Left ventricle myocardium inferior (tissue), 1 donor: Measurements from ENCODE around the gene BLTP2. TPM values are rescaled to one million over a fixed set of nuclear protein-coding genes. Genes with fewer than 3 reads are reported as not detected.
"Not testable (repeated sequence)": the region's sequence is repeated elsewhere in the genome, so short reads cannot be mapped to it uniquely, and the experiment has no call there.

Source experiments
- DNase-seq: peaks from one replicate; pipeline ENCODE4 v3.0.0-alpha.2; 2020
- H3K27ac ChIP-seq: fragments of 200-600 bp; replicated peaks from 2 replicates; pipeline ENCODE4 v1.8.0; 2021
- H3K27me3 ChIP-seq: fragments of 200-600 bp; 2 replicates; pipeline ENCODE4 v1.8.0; 2021; ENCODE audit warnings: low read depth
- H3K36me3 ChIP-seq: fragments of 200-600 bp; 2 replicates; pipeline ENCODE4 v1.8.0; 2021
- H3K4me1 ChIP-seq: fragments of 200-600 bp; 2 replicates; pipeline ENCODE4 v1.8.0; 2021
- H3K4me3 ChIP-seq: fragments of 200-600 bp; 2 replicates; pipeline ENCODE4 v1.8.0; 2021; ENCODE audit warnings: mild to moderate bottlenecking, moderate library complexity
- H3K9me3 ChIP-seq: fragments of 200-600 bp; replicated peaks from 2 replicates; pipeline ENCODE4 v1.8.0; 2021
- intact Hi-C: fragments of 100-400 bp; cut with micrococcal nuclease; formaldehyde crosslinking; loops from one replicate; pipeline ENCODE4 v1.11.0; 2022
- total RNA-seq: library from RNA; stranded (reverse); fragmentation: NEBNext Ultra II Directional; extraction: Animal tissue kit (Norgen Biotek cat#: 25700); gene quantifications from one replicate; pipeline ENCODE4 v1.2.1, GENCODE V29; 2021
- TF ChIP-seq, protein P1 (sequence below): fragments of 200-600 bp; IDR thresholded peaks from 2 replicates; pipeline ENCODE4 v1.8.0; 2021; ENCODE audit warnings: antibody characterized with exemption, mild to moderate bottlenecking, borderline replicate concordance
- donor health status: DM: no; HTN: yes; CAD: no; lungs with severe emphysema.

Gene BLTP2
- total RNA-seq, 1 donor from 2014 or later = 71.3 TPM

GRCh38 chr17:28667870-28668269, 22.9 kb upstream of the BLTP2 start:
- Histone ChIP-seq H3K27me3 (no peaks in the 10 kb centered on the region), H3K9me3 (no peaks in the 10 kb centered on the region), H3K4me1 (peaks cover 49% of the 10 kb centered on the region), H3K36me3 (peaks cover 39% of the 10 kb centered on the region), H3K27ac (no peak overlapping the region), H3K4me3 (no peak overlapping the region)
- TF ChIP-seq, protein P1, sequence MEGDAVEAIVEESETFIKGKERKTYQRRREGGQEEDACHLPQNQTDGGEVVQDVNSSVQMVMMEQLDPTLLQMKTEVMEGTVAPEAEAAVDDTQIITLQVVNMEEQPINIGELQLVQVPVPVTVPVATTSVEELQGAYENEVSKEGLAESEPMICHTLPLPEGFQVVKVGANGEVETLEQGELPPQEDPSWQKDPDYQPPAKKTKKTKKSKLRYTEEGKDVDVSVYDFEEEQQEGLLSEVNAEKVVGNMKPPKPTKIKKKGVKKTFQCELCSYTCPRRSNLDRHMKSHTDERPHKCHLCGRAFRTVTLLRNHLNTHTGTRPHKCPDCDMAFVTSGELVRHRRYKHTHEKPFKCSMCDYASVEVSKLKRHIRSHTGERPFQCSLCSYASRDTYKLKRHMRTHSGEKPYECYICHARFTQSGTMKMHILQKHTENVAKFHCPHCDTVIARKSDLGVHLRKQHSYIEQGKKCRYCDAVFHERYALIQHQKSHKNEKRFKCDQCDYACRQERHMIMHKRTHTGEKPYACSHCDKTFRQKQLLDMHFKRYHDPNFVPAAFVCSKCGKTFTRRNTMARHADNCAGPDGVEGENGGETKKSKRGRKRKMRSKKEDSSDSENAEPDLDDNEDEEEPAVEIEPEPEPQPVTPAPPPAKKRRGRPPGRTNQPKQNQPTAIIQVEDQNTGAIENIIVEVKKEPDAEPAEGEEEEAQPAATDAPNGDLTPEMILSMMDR = no peak
- intact Hi-C loops = no loop called here
- DNase-seq = no peak

GRCh38 chr17:28665994-28666393, 21.0 kb upstream of the BLTP2 start:
- Histone ChIP-seq H3K4me1 (peaks cover 66% of the 10 kb centered on the region), H3K4me3 (no peak overlapping the region), H3K36me3 (peaks cover 20% of the 10 kb centered on the region), H3K9me3 (no peaks in the 10 kb centered on the region), H3K27ac (no peak overlapping the region), H3K27me3 (no peaks in the 10 kb centered on the region)
- intact Hi-C loops = no loop called here
- TF ChIP-seq, protein P1 = no peak
- DNase-seq = no peak

DNA sequence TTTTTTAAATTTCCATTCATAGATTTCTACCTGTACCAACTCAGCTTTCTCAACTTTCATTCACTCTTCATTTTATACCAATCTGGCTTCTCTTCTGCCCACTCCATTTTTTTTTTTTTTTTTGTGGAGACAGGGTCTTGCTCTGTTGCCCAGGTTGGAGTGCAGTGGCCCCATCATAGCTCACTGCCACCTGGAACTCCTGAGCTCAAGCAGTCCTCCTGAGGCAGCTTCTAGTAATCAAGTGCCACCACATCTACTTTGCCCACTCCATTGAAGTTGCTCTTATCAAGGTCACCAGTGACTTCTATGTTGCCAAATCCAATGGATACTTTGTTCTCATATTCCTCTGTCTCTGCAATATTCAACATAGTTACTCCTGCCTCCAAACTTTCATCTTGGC, 18.8 kb upstream of the BLTP2 start:
- H3K36me3 ChIP-seq = peaks cover 20% of the 10 kb centered on the region

DNA sequence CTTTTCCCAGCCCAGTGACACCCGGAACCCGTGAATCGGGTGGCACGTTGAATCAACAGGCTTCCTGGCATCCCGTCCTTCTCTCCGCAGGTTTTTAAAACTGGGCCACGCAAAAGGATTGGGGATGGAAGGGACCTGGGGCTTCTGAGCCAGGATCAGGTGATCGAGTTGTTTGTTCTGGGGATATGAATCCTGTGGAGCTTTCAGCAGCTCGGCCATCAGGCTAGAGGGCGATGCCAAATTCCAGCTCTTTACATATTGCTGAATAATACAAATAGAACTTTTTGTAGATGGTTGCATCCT, 17.5 kb upstream of the BLTP2 start:
- Histone ChIP-seq H3K36me3 (peaks cover 22% of the 10 kb centered on the region), H3K27me3 (no peaks in the 10 kb centered on the region), H3K4me1 (peaks cover 67% of the 10 kb centered on the region), H3K9me3 (no peaks in the 10 kb centered on the region), H3K27ac (peak overlapping the region; percentile 96), H3K4me3 (peak overlapping the region; percentile 81)
- DNase-seq = no peak
- intact Hi-C loops = no loop called here
- TF ChIP-seq, protein P1 = no peak

More for the DNA sequence above, 18.8 kb upstream of the BLTP2 start:
- TF ChIP-seq, protein P1 = no peak
- no peak overlapping the region for H3K27ac ChIP-seq
- intact Hi-C loops = no loop called here
- no peak for DNase-seq
- H3K9me3 ChIP-seq = no peaks in the 10 kb centered on the region
- no peaks in the 10 kb centered on the region for H3K27me3 ChIP-seq
- peaks cover 75% of the 10 kb centered on the region for H3K4me1 ChIP-seq
- H3K4me3 ChIP-seq = peak overlapping the region; percentile 81

DNA sequence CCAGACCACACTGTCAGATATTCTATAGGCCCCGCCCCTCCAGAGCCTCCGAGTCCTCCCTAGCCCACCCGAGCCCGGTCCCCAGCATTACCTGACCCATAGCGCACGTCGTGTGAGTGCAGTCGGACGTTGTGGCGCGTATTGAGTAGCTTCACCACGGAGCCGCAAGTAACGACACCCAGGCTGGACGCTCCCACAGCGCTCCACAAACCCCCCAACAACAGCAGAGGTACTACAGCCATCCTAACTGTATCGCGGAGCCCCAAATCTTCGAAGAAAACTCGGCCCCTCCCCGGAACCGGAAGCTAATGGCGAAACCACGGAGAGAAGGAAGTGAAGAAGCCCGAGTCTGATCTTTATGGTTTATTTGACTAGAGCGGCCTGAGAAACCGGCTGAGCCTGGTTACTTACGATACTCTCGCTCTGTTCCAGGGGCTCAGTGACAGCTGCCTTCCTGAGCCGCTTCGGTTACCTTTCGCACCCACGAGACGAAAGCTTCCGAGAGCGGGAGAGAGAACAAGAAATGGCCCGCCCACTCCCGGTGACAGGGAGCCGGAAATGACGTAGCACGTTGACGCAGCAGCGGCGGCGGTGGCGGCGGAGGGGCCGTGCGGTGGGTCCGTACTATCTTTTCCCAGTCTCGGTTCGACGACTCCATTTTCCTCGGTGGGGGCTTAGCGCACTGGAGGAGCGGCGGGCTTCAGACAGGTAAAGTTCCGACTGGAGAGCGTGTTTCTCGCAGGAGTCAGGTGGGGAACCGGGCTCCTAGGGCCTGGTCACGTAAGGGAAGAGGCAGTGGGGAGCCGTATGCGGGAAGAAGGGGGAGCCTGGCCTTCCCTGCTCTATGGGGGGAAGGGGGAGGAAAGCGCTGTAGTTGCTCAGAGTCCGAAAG, 16.9 kb upstream of the BLTP2 start, which contains the start of the genes SDF2 and SUPT6H:
Gene SDF2, minus strand, starts transcription at position 272 of the 892 bp plus-strand sequence. Its CDS starts 30 bp downstream, at position 242.
Gene SUPT6H, plus strand, starts transcription at position 571 of the 892 bp plus-strand sequence. CDS start 11,197 bp downstream, outside the sequence.
- H3K4me3 ChIP-seq = peak within 1 kb of the TSS; percentile 81
- DNase-seq = peak; percentile 91
- peak within 1 kb of the TSS; percentile 96 for H3K27ac ChIP-seq
- intact Hi-C loops = no loop called here
- H3K36me3 ChIP-seq = peaks cover 27% of the 10 kb centered on the region
- no peaks in the 10 kb centered on the region for H3K9me3 ChIP-seq
- H3K4me1 ChIP-seq = peaks cover 66% of the 10 kb centered on the region
- TF ChIP-seq, protein P1 = no peak
- no peaks in the 10 kb centered on the region for H3K27me3 ChIP-seq

DNA sequence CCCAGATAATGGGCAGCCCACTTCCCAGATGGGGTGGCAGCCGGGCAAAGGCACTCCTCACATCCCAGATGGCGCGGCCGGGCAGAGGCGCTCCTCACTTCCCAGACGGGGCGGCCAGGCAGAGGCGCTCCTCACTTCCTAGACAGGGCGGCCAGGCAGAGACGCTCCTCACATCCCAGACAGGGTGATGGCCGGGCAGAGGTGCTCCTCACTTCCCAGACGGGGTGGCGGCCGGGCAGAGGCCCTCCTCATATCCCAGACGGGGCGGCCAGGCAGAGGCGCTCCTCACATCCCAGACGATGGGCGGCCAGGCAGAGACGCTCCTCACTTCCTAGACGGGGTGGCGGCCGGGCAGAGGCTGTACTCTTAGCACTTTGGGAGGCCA, 14.5 kb upstream of the BLTP2 start:
- DNase-seq, intact Hi-C loops, H3K9me3 ChIP-seq, H3K27me3 ChIP-seq, H3K4me3 ChIP-seq, H3K27ac ChIP-seq: not testable (repeated sequence)
- H3K36me3 ChIP-seq = peaks cover 27% of the 10 kb centered on the region
- peaks cover 49% of the 10 kb centered on the region for H3K4me1 ChIP-seq

GRCh38 chr17:28658766-28659496, 14.0 kb upstream of the BLTP2 start:
- H3K27me3 ChIP-seq, DNase-seq, intact Hi-C loops, H3K9me3 ChIP-seq, H3K27ac ChIP-seq, H3K4me3 ChIP-seq: not testable (repeated sequence)
- H3K36me3 ChIP-seq = peaks cover 27% of the 10 kb centered on the region
- peaks cover 44% of the 10 kb centered on the region for H3K4me1 ChIP-seq

DNA sequence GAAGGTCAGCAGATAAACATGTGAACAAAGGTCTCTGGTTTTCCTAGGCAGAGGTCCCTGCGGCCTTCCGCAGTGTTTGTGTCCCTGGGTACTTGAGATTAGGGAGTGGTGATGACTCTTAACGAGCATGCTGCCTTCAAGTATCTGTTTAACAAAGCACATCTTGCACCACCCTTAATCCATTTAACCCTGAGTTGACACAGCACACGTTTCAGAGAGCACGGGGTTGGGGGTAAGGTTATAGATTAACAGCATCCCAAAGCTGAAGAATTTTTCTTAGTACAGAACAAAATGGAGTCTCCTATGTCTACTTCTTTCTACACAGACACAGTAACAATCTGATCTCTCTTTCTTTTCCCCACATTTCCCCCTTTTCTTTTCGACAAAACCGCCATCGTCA, 13.4 kb upstream of the BLTP2 start:
- intact Hi-C loops, H3K27ac ChIP-seq, DNase-seq, H3K27me3 ChIP-seq, H3K9me3 ChIP-seq, H3K4me3 ChIP-seq: not testable (repeated sequence)
- peaks cover 27% of the 10 kb centered on the region for H3K36me3 ChIP-seq
- peaks cover 38% of the 10 kb centered on the region for H3K4me1 ChIP-seq
